Esophagus muscularis mucosa (tissue), 4 donors: ENCODE measurements around the gene LENEP.
"Not testable (repeated sequence)": the region's sequence is repeated elsewhere in the genome, so short reads cannot be mapped to it uniquely, and the experiment has no call there.

Experiments
- CTCF ChIP-seq, 3 experiments: fragments of 200-600 bp in 2 of 3; fragments of 450-650 bp in 1 of 3; sonication (generic) in 2 of 3; IDR thresholded peaks; one replicate each; pipeline ENCODE4 v1.5.1; 2017 to 2019; ENCODE audit warnings: antibody characterized with exemption in 3 of 3, mild to moderate bottlenecking in 2 of 3, moderate library complexity in 1 of 3
- EP300 ChIP-seq: sonication (generic); formaldehyde crosslinking; IDR thresholded peaks from one replicate; pipeline ENCODE4 v1.6.1; 2017; ENCODE audit warnings: antibody characterized with exemption
- POLR2A ChIP-seq: fragments of 450-650 bp; IDR thresholded peaks from one replicate; pipeline ENCODE4 v1.6.1; 2017; ENCODE audit warnings: antibody characterized with exemption, moderate library complexity, mild to moderate bottlenecking, low read depth
- POLR2AphosphoS5 ChIP-seq, 2 donors: sonication (generic); formaldehyde crosslinking; IDR thresholded peaks; one replicate each; pipeline ENCODE4 v1.6.1; 2017; ENCODE audit warnings: antibody characterized with exemption in 2 of 2

- not testable (repeated sequence) for TF ChIP-seq CTCF (IDR thresholded peaks at IDR 0.05); POLR2A; POLR2AphosphoS5 (IDR thresholded peaks at IDR 0.05); EP300
Observed at GRCh38 chr1:154986736-154987135, 6.7 kb upstream of the LENEP start.
